Smooth muscle cell of the brain vasculature (primary cell): ENCODE results near the gene UBE2E2.
A peak's percentile ranks its signal among the peaks of the same experiment; 100 is the strongest.
"Not testable (repeated sequence)": the region's sequence is repeated elsewhere in the genome, so short reads cannot be mapped to it uniquely, and the experiment has no call there.

Experiments used
- DNase-seq: peaks from one replicate; pipeline ENCODE4 v3.0.0-alpha.2; 2012; ENCODE audit warnings: low read depth, low spot score

UBE2E2 gene

DNA sequence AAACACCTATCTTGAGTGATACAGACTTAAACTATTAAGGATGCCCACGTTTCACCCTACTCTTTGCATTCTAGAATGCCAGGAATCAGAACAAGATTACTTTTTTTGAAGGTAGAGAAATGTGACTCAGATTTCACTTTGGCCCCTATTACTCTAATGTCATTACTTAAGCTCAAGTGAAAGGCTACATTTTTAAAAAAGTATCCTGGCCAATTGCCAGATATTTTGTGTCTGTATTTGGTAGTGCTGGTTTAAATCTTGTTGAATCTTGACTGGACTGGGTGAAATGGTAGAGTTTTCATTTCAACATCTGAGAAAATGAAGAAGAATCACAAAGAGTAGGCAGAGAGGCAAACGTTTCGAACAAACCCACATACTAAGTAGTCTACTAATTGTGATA lies 384.4 kb downstream of the UBE2E2 start:
- no peak for DNase-seq

DNA sequence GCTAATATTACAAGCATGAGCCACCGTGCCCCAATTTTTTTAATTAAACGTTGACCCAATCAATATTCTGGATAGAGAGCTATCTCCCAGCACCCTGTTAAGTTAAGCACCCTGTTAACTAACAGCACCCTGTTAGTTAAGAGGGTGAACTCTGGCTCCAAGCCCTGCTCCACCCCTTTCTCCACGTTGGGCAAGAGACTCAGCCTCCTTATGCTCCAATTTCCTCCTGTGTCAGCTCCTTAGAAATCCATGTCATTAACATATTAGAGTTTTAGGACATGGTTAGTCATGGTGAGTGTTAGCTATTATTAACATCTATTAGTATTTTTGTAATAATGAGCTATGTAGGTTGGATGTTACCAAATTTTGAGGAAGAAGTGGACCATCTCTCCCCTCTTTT lies 385.4 kb downstream of the UBE2E2 start:
- DNase-seq, result no peak

DNA sequence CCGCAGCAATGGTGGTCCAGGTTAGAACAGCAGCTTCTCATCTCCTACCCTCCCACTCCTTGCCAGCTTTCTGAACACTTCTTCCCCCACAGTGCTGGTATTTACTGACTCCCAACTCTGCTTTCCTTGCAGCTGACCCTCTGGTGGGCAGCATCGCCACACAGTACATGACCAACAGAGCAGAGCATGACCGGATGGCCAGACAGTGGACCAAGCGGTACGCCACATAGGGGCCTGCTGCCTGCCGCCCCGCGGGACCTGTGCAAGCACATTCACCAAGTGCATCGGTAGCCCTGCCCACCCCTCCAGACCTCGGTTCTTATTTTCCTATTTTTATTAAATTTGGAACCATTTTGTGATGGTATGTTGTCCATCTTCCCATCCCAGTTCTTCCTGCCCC lies 386.5 kb downstream of the UBE2E2 start:
- DNase-seq, result no peak

DNA sequence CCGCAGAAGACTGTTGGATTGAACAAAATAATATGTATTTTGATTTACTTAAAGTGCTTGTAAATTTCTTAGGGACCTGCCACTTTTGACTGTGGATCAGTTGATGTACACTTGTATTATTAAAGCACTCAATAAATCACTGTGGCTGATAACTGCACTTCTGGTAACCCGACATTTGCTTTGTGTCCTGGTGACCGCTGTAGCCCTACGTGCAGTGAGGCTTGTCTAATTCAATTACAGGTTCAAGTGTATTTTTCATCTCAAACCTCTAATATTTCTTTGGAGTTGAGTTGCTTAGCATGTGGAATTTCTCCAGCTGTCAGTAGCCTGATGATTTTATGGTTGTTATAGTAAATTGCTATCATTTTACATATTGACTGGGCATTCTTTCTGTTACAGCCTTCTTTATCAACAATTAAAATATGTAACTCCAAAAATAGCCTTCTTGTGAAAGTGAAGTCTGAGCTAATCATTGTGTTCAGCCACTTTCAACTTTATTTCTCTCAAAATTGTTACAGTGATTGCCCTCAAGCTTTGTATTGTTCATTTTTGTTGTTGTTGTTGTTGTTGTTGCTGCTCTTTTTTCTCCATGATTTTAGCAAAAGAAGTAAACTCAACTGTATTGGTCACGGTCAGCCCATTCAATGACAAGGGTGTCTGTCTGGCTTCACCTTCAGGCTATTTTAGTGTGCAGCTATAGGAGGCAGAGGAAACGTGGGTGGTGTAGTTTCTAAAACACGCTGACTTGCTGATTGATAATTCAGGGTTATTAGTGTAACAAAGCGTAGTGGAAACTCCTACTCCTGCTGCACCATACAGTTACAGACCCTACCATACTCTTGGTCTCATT lies 387.5 kb downstream of the UBE2E2 start:
- DNase-seq, result no peak

DNA sequence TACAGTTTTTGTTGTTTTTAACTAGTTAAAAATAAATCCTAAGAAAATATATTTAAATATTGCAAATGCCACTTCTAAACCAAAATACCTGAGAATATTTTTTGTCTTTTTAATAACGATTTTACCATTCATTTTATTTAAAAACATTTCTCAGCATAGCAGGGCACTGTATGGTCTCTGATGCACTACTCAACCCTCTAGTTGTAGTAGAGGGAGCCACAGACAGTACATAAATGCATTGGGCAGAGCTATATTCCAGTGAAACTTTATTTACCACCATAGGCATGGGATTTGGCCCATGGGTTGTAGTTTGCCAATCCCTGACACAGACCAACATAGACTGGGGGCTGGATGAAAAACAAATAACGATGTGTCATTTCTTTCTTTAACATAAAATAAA lies 388.2 kb downstream of the UBE2E2 start:
- DNase-seq, result no peak

DNA sequence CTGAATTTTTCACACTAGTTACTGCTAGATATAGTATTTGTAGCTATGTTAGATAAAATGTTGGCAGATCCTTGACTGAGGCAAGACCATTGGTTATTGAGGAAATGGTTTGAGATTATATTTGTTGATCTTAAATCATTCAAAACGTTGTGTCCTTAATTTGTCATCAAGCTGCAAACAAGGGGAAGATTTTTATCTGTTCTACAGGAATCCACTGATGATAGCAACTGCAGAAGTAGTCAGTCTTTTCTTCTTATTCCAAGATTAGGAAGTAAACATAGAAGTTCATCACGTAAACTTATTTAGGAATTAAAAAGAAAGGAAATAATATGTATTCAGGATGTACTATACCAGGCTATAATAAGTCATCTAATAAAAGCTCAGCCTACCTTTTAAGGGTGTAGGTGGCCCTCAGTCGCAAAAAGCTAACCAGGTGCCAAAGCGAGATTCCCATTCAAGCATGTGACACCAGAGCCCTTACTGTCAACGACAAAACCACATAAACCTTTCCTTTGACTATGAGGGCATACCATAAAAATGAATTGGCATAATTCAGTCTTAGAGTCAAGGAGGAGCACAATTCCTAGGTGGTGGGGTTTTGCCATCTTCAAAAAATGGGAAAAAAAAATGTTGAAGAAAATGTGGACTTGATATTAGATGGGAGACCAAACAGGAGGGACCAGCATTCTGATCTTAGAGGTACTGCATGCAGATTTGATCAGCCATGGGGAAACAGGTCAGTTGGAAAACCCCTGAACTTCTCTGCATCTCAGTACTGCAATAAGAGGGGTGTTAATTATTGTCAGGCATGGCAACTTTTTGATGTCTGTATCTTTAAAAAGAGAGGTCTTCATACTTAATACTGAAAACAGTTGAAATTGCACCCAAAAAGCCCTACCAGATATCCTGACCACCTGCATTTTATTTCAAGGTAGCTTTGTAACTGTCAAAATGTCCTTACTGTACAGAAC lies 390.1 kb downstream of the UBE2E2 start:
- no peak for DNase-seq

DNA sequence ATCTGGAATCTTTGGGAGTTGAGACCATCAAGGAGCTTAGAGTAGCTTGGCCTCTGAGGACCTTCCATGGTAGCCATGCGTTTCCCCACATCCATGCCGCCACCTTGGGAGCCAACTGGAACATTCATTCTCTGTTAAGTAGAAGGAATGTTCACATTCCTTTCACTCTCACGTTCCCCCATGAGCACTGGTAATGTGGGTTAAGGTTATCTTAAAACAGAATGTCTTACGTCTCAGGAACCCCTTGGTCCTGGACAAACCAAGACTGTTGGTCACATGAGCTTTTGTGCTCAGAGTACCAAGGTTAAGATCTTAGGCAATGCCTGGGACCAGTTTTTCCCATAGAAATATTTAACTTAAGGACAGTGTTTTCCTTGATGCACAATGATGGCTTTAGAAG lies 390.9 kb downstream of the UBE2E2 start:
- no peak for DNase-seq

DNA sequence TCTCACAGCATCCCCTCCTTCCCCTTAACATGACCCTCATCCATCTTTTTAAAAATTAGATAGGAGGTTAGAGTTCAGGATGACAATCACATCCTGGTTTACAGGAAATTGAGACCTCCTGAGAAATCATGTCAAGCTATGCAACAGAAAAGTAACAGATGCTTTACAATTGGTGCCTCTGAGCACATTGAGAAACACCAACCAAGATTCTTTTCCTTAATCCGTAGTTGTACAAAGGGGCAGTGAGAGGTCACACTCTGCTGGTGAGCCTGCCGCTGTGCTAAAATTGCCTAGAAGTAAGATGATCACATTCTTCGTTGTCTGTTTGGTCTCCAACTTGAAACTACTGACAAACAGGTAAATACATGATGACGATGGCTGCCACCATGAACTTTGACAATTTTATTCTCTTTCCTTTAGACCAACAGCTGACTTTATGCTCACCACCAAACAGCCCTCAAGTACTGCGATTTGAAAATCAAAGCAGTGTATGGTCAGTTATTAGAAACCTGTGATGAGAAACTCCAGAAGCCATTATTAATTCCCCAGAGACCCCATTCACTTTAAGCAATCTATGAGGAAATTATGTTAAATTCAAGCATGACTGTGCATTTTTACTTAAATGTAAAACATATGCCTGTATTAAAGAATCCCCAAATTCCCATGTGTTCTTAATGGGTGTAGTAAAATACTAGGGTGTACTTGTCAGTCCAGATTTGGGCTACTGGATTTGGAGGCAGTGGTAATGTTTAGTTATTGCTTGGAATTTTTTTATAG lies 392.0 kb downstream of the UBE2E2 start:
- DNase-seq, result no peak

DNA sequence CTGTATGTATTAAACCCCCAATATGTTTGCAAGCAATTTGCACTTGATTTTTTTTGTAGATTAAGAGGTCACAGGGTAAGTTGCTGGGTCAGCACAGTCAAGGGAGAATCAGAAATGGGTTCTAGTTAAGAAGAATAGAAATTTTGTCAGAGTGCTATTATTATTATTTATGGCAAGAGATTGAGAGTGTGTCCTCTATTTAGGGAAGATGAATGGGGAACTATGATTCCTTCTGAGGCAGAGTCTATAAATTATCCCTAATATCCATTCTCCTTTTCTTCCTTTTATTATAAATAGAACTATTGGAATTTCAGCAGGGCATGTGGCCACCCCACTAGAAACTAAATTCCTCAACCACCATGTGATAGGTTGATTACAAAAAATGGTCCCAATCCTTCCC lies 392.7 kb downstream of the UBE2E2 start:
- DNase-seq, result no peak

DNA sequence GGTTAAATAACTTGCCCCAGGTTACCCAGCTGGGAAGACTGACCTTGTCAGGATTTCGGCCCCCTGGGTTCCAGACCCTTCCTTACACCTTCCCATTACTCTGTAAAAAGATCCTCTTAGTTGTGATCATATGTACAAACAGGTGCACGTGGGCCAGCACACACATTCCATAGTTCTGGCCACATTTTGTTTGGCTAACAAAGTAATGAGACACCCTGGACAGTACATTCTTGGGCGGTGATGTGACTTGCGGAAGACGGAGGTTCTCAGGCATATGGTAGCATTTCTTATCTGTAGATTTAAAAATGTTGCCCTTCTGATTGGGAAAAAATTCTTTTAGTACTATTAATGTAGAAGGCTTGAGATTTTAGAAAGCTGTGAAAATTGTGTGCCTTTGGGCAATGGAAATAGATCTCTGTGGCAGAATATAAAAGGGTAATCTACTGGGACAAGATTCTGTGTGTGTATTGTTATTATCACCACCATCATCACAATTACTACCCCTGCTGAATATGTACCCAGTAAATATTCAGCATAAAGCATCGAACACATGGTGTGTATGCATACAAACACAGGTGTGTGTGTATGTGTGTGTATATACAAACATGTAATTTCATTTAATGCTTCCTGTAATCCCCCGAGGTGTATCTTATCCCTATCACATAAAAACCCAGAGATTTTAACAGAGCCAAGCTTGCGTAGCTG lies 397.2 kb downstream of the UBE2E2 start:
- peak; percentile 32 for DNase-seq

DNA sequence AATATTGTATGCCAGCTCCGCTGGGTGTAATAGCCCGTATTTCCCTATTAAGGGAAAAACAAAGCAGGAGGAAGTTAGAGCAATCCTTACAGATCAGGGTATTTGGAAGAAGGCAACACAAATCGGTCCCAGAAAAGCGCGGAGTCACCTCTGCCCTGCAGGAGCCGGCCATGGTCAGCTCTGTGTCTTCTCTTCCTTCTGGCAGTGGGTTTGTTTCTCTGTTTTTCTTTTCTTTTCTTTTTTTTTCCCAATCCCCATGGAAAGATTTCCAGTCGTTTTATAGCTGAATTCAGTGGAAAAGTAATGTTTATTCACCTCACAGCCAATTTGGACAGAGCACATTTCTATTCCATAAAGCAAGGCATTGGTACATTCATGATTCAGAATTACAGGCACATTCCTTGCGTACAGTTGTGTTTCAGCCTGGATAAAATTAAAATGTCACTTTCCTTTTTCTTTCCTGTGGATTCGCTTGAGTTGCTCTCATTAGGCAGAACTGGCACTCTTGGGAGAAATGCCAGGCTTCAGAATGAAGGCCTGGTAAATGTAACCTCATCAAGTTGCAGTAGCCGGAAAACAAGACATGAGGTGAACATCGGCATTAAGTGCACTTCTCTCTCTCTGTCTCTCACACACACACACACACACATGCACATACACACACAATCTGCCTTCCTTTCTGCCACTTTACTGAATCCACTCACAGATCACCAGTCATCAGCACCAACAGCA lies 398.1 kb downstream of the UBE2E2 start:
- no peak for DNase-seq

DNA sequence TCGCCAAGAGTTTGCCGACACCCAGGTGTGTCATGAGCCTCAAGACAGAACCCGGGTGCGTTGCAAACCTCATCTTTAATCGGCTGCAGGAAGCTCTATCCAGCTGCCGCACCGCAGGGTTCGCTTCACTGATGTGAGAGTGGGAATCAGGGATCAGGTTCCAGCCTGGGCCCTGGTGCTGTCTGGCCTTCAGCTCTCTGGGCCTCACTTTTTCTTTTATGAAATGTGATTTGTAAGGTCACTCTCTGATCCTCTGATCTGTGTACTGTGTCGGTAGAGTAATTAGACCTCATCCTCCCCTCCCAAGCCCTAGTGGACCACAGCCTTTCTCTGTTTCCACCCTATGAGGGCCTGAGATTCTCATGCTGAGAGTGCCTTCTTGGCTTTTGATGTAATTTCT lies 399.8 kb downstream of the UBE2E2 start:
- DNase-seq, result no peak

DNA sequence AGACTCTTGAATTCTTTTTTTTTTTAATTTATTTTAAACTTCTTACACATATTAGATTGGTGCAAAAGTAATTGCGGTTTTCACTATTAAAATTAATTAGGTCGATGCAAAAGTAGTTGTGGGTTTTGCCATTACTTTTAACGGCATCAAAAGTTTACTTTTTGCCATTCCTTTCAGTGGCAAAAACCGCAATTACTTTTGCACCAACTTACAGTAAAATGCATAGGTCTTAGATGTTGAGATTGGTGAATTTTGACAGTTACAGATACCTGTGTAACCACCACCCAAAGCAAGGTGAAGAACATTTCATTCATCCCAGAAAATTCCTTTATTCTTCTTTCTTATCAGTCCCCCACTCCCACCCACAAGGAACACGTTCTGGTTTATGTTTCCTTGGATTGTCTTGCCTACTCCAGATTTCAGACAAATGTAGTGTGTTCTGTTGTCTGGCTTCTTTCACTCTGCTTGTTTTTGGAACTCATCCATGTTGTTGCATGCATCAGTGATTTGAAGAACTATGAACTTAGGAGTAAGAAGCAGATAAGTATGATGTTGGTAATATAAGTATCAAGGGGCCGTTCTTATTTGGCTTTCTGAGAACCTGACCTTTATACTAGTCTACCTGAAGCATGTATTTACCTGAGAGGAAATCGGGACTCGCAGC lies 404.2 kb downstream of the UBE2E2 start:
- DNase-seq, result no peak

DNA sequence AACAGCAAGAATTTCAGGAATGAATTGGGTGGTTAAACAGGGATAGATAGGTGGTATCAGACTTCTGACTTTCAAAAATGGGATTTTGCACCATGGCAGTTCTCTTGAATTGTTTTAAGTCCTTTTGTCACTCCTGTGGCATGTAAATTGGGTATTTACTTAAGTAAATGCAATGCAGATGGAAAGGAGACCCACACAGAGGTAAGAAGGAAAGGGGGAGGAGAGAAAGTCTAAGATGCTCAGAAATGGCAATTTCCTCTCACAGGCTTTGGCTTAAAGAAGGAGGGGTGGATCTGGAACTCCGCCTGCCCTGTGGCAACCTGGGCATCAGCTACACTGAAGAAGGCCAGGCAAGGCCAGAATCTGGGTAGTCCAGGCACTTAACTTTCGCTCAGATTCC lies 405.5 kb downstream of the UBE2E2 start:
- DNase-seq, result no peak

DNA sequence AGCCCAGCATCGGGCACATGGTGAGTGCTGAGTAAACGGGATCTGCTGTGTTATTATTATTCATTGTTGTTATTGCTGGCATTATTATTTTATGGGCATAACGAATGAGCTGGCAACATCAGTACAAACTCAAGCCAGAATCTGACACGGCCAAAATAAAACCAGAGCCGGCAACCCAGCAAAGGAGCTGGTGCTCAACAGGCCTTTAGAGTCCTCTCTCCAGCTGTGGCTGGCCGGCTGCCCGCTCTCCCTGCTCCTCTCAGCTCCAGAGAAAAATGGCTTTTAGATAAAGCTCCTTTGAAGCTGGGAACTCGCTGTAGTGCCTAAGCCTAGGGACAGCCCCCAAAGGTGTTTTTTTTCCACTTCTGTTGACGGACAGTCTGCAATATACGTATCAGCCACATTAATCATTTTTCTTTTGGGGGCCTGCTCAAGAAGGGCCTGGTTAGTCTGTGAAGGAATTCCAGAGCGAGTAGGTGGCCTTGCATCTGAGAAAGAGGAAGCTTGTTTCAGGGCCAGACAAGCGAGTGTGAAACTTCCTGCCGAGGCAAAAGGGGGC lies 408.7 kb downstream of the UBE2E2 start:
- peak; percentile 41 for DNase-seq

DNA sequence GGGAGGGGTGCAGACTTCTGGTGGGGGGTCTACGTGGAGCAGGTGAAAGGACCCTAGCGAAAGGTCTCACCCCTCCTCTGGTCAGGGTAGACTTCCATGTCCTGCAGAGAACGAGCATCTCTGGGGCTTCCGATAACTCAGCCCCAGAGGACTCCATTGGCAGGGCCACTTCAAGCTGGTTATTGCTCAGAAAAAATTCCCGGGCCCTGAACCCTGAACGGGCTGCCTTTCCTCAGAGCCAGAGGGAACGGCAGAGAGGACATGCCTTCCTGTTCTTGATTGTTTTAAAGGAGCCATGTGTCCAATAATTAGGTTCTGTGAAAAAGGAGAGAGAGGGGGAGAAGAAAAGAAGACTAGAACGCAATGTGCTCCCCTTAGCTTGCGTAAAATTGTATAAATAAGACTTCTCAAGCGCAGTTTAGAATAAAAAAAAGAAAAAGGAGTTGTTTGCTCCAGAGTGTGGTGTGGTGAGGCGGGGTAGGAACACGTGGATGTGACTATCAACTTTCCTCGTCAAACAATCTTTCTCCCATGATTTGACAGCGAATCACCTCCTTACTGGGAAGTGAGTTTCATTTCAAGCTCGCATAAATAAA lies 409.3 kb downstream of the UBE2E2 start:
- DNase-seq, result no peak

DNA sequence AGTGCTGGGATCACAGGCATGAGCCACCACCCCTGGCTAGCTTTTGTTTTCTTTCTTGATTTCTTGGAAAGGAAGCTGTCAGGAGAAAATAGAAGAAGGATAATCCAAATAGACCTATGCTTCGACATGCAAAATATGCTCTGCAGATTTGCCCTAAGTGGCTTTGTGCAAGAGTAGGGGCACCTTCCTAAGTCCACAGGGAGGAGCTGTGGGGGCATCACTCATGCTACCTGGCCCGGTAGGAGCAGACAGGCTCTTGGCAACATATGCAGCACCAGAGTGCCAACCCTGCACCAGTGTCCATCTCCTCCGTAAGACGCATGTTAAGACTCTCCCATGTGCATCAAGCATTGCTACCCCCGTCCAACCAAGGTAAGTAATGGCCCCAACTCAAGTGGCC lies 411.9 kb downstream of the UBE2E2 start:
- DNase-seq, result no peak

DNA sequence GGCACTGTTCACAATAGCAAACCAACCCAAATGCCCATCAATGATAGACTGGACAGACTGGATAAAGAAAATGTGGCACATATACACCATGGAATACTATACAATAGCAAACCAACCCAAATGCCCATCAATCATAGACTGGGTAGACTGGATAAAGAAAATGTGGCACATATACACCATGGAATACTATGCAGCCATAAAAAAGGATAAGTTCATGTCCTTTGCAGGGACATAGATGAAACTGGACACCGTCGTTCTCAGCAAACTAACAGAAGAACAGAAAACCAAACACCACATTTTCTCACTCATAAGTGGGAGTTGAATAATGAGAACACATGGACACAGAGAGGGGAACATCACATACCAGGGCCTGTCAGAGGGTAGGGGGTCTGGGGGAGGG lies 415.3 kb downstream of the UBE2E2 start:
- not testable (repeated sequence) for DNase-seq
